ENCODE results near the gene GJB4.
"Not testable (repeated sequence)": the region's sequence is repeated elsewhere in the genome, so short reads cannot be mapped to it uniquely, and the experiment has no call there.

The GJB4 gene

GRCh38 chr1:34747638-34747941, 11.9 kb upstream of the GJB4 start:
- FAIRE-seq, result no peak

GRCh38 chr1:34749992-34750391, 9.5 kb upstream of the GJB4 start:
- no peak for FAIRE-seq

DNA sequence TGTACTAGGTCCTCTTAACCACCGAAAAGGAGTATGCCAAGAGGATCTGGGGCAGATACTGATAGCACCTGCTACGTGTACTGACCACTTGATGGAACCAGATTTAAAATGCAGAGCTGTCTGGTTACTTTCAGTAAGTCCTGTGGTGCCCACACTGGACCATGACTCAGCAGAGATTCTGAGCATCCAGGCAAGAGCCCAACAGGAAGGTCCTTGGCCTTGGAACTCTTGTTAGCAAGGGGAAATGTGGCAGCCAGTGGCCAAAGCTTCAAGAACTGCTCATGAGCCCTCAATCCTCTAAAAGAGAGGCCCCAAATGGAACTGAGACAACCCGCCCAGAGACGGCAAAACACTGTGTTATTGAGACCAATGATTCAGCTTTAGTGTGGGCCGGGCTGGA, 8.9 kb upstream of the GJB4 start:
- no peak for FAIRE-seq

- FAIRE-seq, result no peak
Measured at GRCh38 chr1:34753163-34753562, 6.4 kb upstream of the GJB4 start.

GRCh38 chr1:34754964-34755637, 4.4 kb upstream of the GJB4 start, which contains the start of gene GJB5:
TSS of gene GJB5 (plus strand) at chr1:34755047. CDS start at chr1:34757331, 2,284 bp downstream.
- FAIRE-seq, result no peak

DNA sequence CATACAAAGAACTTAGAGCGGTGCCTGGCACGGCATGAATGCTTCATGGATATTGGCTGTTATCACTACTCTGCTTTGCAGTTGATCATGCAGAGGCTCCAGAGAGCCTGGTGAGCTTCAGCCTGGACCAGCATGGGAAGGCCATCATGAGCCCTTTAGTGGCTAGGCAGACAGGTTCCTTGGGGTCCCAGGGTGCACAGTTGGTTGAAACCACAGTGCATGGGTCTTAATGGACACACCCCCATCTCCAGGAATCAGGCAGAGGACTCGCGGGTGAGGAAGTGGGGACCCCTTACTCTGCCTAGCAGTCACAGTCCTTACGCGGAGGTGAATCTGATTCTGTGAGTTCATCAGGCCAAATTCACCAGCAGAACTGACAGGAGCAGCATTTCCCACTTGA, 3.6 kb upstream of the GJB4 start:
- FAIRE-seq, result no peak

DNA sequence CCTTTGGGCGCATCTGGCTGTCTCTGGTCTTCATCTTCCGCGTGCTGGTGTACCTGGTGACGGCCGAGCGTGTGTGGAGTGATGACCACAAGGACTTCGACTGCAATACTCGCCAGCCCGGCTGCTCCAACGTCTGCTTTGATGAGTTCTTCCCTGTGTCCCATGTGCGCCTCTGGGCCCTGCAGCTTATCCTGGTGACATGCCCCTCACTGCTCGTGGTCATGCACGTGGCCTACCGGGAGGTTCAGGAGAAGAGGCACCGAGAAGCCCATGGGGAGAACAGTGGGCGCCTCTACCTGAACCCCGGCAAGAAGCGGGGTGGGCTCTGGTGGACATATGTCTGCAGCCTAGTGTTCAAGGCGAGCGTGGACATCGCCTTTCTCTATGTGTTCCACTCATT, 2.2 kb upstream of the GJB4 start:
- FAIRE-seq, result no peak

DNA sequence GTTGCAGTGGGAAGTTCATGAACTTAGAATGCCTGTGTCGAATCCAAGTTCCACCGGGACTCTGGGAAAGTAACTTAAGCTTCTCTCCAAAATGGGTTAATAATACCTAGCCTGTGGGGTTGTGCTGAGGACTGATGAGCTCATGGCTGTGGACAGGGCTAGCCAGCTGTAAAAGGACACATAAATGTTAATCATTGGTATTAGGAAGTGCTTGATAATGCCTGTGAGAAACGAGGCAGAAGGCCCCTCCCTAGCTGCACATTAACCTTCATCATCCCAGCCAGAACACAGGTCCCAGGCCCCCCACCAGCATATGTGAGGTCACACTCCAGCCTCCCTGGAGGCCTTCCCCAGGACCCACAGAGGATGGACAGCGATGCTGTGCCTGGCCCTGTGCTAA, 789 bp upstream of the GJB4 start:
- no peak for FAIRE-seq

DNA sequence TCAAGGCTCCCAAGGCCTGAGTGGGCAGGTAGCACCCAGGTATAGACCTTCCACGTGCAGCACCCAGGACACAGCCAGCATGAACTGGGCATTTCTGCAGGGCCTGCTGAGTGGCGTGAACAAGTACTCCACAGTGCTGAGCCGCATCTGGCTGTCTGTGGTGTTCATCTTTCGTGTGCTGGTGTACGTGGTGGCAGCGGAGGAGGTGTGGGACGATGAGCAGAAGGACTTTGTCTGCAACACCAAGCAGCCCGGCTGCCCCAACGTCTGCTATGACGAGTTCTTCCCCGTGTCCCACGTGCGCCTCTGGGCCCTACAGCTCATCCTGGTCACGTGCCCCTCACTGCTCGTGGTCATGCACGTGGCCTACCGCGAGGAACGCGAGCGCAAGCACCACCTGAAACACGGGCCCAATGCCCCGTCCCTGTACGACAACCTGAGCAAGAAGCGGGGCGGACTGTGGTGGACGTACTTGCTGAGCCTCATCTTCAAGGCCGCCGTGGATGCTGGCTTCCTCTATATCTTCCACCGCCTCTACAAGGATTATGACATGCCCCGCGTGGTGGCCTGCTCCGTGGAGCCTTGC, 1.7 kb downstream of the GJB4 start:
- no peak for FAIRE-seq

DNA sequence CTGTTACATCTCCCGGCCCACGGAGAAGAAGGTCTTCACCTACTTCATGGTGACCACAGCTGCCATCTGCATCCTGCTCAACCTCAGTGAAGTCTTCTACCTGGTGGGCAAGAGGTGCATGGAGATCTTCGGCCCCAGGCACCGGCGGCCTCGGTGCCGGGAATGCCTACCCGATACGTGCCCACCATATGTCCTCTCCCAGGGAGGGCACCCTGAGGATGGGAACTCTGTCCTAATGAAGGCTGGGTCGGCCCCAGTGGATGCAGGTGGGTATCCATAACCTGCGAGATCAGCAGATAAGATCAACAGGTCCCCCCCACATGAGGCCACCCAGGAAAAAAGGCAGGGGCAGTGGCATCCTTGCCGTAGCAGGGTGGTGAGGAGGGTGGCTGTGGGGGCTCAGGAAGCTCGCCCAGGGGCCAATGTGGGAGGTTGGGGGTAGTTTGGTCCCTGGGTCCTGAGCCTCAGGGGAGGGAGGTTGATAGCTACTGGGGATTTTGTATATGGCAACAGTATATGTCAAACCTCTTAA, 2.3 kb downstream of the GJB4 start:
- no peak for FAIRE-seq

DNA sequence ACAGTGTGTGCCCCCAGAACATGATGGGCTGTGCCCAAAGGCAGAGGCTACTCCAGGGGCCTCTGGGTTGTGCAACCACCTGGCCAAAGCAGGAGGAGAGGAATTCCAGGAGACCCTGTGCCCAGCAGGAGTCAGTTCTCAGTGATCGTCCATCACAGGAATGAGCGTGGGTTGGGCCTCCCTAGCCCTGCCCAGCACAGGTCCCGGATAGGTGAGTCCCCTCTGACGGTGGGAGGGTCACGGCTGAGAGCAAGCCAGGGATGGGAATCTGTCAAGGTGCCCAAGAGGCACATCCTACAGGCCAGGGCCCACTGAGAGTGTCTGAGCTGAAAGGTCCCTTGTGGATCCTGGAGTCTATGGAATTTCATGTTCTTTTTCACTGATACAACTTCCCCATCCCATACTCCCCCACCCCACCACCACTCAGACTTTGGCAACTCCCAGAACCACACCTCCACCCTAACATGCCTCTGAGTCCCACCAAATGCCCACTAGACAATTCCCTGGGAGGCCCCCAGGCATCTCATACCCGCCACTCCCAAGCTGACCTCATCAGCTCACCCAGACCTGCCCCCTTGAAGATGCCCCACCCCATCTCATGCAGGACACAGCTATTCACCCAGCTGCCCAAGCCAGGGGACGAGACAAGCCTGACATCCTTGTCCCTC, 3.1 kb downstream of the GJB4 start:
- no peak for FAIRE-seq

GRCh38 chr1:34763142-34763781, 3.7 kb downstream of the GJB4 start:
- no peak for FAIRE-seq

GRCh38 chr1:34768856-34769255, 9.3 kb downstream of the GJB4 start:
- FAIRE-seq, result no peak

DNA sequence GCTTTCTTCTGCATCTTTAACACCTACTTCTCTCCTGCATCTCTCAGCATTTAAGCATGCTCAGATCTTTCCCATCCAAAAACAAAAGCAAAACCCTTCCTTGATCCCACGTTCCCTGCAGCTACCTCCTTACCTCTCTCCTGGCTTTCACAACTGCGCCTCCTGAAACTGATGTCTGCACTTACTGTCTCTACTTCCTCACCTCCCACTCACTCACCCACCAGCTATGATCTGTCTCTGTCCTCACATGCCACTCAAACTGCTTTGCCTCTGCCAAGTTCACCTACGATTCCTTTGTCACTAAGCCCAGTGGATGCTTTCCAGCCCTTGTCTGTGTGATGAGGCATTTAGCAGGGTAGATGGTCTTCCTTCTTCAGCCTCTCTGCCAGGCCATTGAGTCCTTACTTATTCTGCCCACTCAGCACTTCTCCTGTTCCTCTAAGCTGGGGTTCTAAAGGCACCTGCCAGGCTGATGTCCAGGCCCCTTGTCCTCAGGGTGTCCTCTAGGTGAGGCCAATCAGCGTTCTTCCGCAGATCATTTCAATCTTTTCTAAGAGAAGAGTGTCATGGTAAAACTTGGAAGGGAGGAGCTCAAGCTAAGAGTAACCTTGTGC, 11.5 kb downstream of the GJB4 start:
- no peak for FAIRE-seq

GRCh38 chr1:34771573-34772371, 12.2 kb downstream of the GJB4 start:
- no peak for FAIRE-seq

- FAIRE-seq, result not testable (repeated sequence)
Measured at GRCh38 chr1:34773114-34773513, 13.6 kb downstream of the GJB4 start.

DNA sequence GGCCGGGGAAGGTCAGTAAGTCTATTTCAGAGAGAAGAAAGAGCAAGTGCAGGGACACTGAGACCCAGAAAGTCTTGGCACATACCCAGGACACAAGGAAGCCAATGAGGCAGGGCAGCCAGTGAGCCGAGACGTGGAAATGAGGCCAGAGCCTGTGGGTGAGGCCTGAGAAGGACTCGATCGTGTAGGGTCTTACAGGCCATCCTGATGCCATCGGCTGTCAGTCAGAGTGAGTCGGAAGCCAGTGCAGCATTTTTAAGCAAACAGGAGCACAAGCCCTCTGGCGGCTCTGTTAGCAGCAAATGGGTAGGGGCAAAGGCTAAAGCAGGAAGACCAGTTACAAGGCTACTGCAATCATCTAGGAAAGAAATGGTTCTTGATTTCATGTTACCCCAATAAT, 15.4 kb downstream of the GJB4 start:
- no peak for FAIRE-seq

GRCh38 chr1:34776911-34777310, 17.4 kb downstream of the GJB4 start:
- FAIRE-seq, result no peak

- no peak for FAIRE-seq
Measured at GRCh38 chr1:34777519-34778321, 18.2 kb downstream of the GJB4 start.

DNA sequence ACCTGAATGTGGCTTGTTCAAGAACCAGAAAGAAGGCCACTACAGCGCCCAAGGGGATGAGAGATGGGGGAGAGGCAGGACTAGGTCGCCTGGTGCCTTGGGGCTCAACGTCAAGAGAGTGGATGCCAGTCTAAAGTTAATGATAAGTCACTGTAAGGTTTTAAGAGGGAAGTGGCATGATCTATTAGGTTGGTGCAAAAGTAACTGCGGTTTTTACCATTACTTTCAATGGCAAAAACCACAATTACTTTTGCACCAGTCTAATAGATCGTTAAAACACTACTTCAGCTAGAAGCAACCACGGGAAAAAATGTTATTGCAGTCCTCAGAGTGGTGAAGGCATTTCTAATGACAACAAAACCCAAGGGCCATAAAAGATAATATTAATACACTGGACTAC, 18.8 kb downstream of the GJB4 start:
- no peak for FAIRE-seq

GRCh38 chr1:34779005-34779404, 19.5 kb downstream of the GJB4 start:
- no peak for FAIRE-seq

DNA sequence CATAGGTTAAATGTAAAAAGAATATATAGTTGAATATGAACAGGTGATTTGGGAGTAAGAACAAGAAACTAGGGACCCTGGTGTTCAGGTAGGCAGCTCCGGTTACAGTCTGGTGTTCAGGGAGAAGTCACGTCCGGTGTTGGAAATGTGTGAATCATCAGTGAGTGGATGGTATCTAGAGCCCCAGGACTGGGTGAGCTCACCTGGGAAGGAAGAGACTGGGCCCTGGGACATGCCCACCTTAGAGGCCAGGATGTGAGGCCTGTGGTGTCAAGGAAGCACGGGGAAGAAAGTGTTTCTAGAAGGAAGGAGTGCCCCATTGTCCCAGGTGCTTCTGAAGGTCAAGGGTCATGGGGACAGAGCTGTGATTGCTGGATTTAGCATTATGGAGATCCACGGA, 20.0 kb downstream of the GJB4 start:
- FAIRE-seq, result no peak
